GM08714 (cell line): ENCODE measurements around the gene TMEM242.

Source experiments
- H3K4me3 ChIP-seq: fragments of 200-500 bp; sonication (Bioruptor generic); 2 replicates; pipeline ENCODE4 v1.5.1; 2014; ENCODE audit warnings: mild to moderate bottlenecking, low read length, inconsistent platforms
- ZNF274 ChIP-seq: IDR thresholded peaks from 2 replicates; pipeline ENCODE4 v1.6.1; 2012; ENCODE audit warnings: mild to moderate bottlenecking, low read depth, low read length

The TMEM242 gene

GRCh38 chr6:157307661-157308060 is 15.7 kb downstream of the TMEM242 start:
- TF ChIP-seq ZNF274 = no peak
- H3K4me3 ChIP-seq = no peak overlapping the region

- no peak overlapping the region for H3K4me3 ChIP-seq
- TF ChIP-seq ZNF274 = no peak
These were observed 17.4 kb downstream of the TMEM242 start for GRCh38 chr6:157305670-157306653.

- TF ChIP-seq ZNF274 = no peak
- H3K4me3 ChIP-seq = no peak overlapping the region
These were observed 18.2 kb downstream of the TMEM242 start for GRCh38 chr6:157304899-157305663.

GRCh38 chr6:157302736-157303135 is 20.6 kb downstream of the TMEM242 start:
- H3K4me3 ChIP-seq = no peak overlapping the region
- no peak for TF ChIP-seq ZNF274

GRCh38 chr6:157300436-157300835 is 22.9 kb downstream of the TMEM242 start:
- no peak overlapping the region for H3K4me3 ChIP-seq
- TF ChIP-seq ZNF274 = no peak

GRCh38 chr6:157300006-157300405 is 23.3 kb downstream of the TMEM242 start:
- no peak overlapping the region for H3K4me3 ChIP-seq
- no peak for TF ChIP-seq ZNF274

GRCh38 chr6:157298216-157298724 is 25.0 kb downstream of the TMEM242 start:
- TF ChIP-seq ZNF274 = no peak
- no peak overlapping the region for H3K4me3 ChIP-seq

GRCh38 chr6:157294654-157295053 is 28.7 kb downstream of the TMEM242 start:
- no peak for TF ChIP-seq ZNF274
- no peak overlapping the region for H3K4me3 ChIP-seq

GRCh38 chr6:157293780-157294179 is 29.5 kb downstream of the TMEM242 start:
- no peak for TF ChIP-seq ZNF274
- H3K4me3 ChIP-seq = no peak overlapping the region

GRCh38 chr6:157292202-157292601 is 31.1 kb downstream of the TMEM242 start:
- no peak overlapping the region for H3K4me3 ChIP-seq
- no peak for TF ChIP-seq ZNF274

- H3K4me3 ChIP-seq = no peak overlapping the region
These were observed 32.0 kb downstream of the TMEM242 start for GRCh38 chr6:157291356-157291755.

GRCh38 chr6:157290797-157291196 is 32.5 kb downstream of the TMEM242 start:
- H3K4me3 ChIP-seq = no peak overlapping the region
- TF ChIP-seq ZNF274 = no peak

More at GRCh38 chr6:157291356-157291755, 32.0 kb downstream of the TMEM242 start:
- no peak for TF ChIP-seq ZNF274

- TF ChIP-seq ZNF274 = no peak
- no peak overlapping the region for H3K4me3 ChIP-seq
These were observed 33.6 kb downstream of the TMEM242 start for GRCh38 chr6:157289764-157290163.

- H3K4me3 ChIP-seq = no peak overlapping the region
- no peak for TF ChIP-seq ZNF274
These were observed 34.7 kb downstream of the TMEM242 start for GRCh38 chr6:157288575-157288974.
